Endothelial cell of umbilical vein (primary cell): Measurements from ENCODE around the gene FAM124B.

ENCODE experiments used
- CTCF ChIP-seq, 2 donors: IDR thresholded peaks; 1 replicate in 1 of 2; 2 replicates in 1 of 2; pipeline ENCODE4 v1.5.1; 2011; ENCODE audit warnings: low read length in 2 of 2, mild to moderate bottlenecking in 2 of 2, moderate library complexity in 2 of 2, control low read depth in 1 of 2, inconsistent platforms in 1 of 2, low read depth in 1 of 2; ENCODE audit not compliant: insufficient read depth in 1 of 2; ENCODE audit errors: extremely low read depth in 1 of 2
- EZH2 ChIP-seq: IDR thresholded peaks from 2 replicates; pipeline ENCODE4 v1.6.1; 2012; ENCODE audit warnings: borderline replicate concordance, low read depth, mild to moderate bottlenecking, moderate library complexity, low read length, inconsistent platforms; ENCODE audit not compliant: severe bottlenecking
- GATA2 ChIP-seq: IDR thresholded peaks from 2 replicates; pipeline ENCODE4 v1.7.0; 2011; ENCODE audit warnings: low read depth, mild to moderate bottlenecking, moderate library complexity, mixed read lengths, low read length; ENCODE audit not compliant: insufficient read length, insufficient read depth
- MYC ChIP-seq: IDR thresholded peaks from one replicate; pipeline ENCODE4 v1.6.1; 2011; ENCODE audit warnings: mild to moderate bottlenecking, low read depth, low read length
- POLR2A ChIP-seq: IDR thresholded peaks from 2 replicates; pipeline ENCODE4 v1.6.1; 2012; ENCODE audit warnings: low read depth, mild to moderate bottlenecking, control low read depth, low read length
- POLR2AphosphoS5 ChIP-seq: IDR thresholded peaks from 2 replicates; pipeline ENCODE4 v1.6.1; 2012; ENCODE audit warnings: low read depth, mild to moderate bottlenecking, control low read depth, low read length, moderate library complexity; ENCODE audit not compliant: insufficient read depth

- no peak for TF ChIP-seq CTCF (IDR thresholded peaks at IDR 0.05; ENCODE audit: extremely low read depth in 1 of 2, insufficient read depth in 1 of 2, low read depth in 1 of 2, low read length in 2 of 2)
- TF ChIP-seq POLR2AphosphoS5: no peak
- TF ChIP-seq GATA2: no peak
- TF ChIP-seq POLR2A: no peak
- no peak for TF ChIP-seq MYC
- TF ChIP-seq EZH2: no peak
Measured at GRCh38 chr2:224408676-224409075, 6.8 kb upstream of the FAM124B start.
